22Rv1 (cell line): ENCODE results near the gene PPCDC.
A peak's percentile ranks its signal among the peaks of the same experiment; 100 is the strongest.

Experiments
- H3K27ac ChIP-seq: fragments of 450-650 bp; 2 replicates; pipeline ENCODE4 v1.5.1; 2017
- ZFX ChIP-seq: fragments of 450-650 bp; IDR thresholded peaks from 2 replicates; pipeline ENCODE4 v1.6.1; 2017; ENCODE audit warnings: antibody characterized with exemption, borderline replicate concordance
- TF ChIP-seq, protein P1 (sequence below): fragments of 450-650 bp; IDR thresholded peaks from 2 replicates; pipeline ENCODE4 v1.5.1; 2017; ENCODE audit warnings: mild to moderate bottlenecking

Gene PPCDC

DNA sequence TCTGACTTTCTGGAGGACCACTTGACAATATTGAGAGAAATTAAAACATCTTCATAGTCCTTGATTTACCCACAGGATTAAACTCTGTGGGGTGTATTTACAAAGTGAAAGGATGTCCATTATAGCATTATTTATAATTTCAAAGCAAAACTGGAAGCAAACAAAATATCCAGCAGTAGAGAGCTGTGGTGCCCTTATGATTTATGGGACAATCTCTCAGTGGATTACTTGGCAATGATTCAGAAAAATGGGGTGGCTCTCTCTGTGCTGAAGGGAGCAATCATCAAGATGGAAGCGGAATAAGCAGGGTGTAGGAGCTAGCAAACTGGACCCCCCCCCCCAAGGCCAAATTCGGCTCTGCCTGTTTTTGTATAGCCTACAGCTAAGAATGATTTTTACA, 9.0 kb downstream of the PPCDC start:
- H3K27ac ChIP-seq: no peak overlapping the region
- no peak for TF ChIP-seq ZFX
- TF ChIP-seq, protein P1, sequence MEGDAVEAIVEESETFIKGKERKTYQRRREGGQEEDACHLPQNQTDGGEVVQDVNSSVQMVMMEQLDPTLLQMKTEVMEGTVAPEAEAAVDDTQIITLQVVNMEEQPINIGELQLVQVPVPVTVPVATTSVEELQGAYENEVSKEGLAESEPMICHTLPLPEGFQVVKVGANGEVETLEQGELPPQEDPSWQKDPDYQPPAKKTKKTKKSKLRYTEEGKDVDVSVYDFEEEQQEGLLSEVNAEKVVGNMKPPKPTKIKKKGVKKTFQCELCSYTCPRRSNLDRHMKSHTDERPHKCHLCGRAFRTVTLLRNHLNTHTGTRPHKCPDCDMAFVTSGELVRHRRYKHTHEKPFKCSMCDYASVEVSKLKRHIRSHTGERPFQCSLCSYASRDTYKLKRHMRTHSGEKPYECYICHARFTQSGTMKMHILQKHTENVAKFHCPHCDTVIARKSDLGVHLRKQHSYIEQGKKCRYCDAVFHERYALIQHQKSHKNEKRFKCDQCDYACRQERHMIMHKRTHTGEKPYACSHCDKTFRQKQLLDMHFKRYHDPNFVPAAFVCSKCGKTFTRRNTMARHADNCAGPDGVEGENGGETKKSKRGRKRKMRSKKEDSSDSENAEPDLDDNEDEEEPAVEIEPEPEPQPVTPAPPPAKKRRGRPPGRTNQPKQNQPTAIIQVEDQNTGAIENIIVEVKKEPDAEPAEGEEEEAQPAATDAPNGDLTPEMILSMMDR: no peak

DNA sequence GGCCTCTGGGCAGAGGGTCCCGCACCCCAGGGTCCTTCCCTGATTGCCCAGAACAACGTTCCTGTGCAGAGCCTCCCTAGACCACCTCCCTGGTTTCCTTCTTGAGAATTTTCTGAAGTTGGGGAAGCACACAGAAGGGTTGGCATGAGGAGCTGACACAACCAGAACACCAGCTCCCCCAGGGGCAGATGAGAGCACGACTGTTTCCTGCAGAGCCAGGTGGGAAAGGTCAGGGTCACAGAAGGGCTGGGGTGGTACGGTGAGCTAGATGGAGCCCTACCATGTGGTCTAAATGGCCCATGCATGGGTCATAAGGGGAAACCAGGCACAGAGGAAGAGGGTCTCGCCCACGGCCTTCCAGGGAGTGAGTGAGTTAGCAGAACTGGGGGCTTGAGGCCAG, 10.4 kb downstream of the PPCDC start:
- TF ChIP-seq, protein P1: no peak
- no peak for TF ChIP-seq ZFX
- H3K27ac ChIP-seq: no peak overlapping the region

DNA sequence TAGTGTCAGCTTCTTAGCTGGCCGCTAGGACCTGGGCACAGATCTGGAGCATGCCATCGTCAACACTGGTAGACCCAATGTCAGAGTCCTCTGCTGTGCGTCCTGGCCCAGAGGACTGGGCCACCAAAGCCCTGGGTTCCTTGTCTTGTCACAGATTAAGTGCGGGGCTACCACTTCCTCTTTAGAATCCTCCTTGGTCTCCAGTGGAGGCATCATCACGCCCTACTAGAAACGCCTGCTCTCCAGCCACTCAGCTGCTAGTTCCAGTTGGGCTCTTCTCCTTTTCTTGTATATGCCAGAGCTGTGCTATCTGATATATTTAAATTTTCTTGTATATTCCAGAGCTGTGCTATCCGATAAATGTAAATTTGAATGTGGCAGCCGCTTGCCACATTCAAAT, 11.2 kb downstream of the PPCDC start:
- TF ChIP-seq, protein P1: no peak
- no peak for TF ChIP-seq ZFX
- no peak overlapping the region for H3K27ac ChIP-seq

DNA sequence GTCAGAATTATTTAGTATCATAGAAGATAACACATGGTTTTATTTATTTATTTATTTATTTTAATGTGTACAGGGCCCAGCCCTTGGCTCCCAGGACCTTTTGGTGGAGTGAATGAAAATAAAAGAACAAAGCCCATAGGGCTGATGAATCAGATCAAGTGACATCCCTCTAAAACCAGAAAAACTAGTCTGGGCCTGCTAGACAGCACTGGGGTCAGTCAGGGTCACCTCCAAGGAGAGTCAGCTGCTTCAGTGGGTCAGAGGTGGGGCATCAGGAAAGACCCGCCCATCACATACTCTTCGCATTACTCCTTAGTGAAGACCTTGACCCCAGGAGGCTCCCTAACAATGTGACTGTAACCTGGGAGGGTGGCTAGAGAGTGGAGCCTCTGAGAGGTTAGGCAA, 12.8 kb downstream of the PPCDC start:
- TF ChIP-seq, protein P1: no peak
- TF ChIP-seq ZFX: no peak
- H3K27ac ChIP-seq: peak overlapping the region; percentile 35

DNA sequence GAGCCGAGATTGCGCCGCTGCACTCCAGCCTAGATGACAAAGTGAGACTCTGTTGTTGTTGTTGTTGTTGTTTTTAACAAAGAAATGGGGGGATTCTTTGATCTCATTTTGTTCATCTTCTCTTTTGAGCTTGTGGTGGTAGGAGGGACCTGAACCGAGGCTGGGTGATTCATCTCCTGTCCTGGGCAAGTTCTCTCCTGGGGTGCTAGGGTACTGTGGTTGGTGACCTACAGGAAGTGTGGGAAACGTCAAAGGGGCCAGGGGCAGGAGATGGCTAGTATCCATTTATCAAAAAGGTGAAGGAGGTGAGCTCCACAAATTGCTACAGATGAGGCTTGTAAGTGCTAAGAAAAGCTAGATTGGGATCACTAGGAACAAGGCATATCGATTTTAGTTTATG, 14.3 kb downstream of the PPCDC start:
- no peak overlapping the region for H3K27ac ChIP-seq
- no peak for TF ChIP-seq ZFX
- TF ChIP-seq, protein P1: no peak

DNA sequence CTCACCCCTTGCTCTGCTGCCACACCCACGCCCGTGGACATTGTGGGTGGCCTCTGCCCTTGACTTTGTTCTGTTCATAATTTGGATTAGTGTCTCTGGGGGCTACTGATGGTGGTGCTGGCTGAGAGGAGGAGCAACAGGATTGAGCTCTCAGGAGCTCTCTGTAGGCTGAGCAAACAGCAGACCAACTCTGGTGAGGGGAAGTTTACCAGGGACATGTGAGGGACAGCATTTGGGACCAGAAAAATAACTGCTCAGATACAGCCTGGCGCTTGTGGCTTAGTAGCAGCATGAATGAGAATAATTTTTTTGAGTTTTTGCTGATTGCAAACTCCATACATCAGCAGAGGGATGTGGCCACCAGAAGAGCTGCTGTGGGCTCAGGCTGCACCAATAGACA, 14.8 kb downstream of the PPCDC start:
- TF ChIP-seq ZFX: no peak
- TF ChIP-seq, protein P1: no peak
- H3K27ac ChIP-seq: no peak overlapping the region

DNA sequence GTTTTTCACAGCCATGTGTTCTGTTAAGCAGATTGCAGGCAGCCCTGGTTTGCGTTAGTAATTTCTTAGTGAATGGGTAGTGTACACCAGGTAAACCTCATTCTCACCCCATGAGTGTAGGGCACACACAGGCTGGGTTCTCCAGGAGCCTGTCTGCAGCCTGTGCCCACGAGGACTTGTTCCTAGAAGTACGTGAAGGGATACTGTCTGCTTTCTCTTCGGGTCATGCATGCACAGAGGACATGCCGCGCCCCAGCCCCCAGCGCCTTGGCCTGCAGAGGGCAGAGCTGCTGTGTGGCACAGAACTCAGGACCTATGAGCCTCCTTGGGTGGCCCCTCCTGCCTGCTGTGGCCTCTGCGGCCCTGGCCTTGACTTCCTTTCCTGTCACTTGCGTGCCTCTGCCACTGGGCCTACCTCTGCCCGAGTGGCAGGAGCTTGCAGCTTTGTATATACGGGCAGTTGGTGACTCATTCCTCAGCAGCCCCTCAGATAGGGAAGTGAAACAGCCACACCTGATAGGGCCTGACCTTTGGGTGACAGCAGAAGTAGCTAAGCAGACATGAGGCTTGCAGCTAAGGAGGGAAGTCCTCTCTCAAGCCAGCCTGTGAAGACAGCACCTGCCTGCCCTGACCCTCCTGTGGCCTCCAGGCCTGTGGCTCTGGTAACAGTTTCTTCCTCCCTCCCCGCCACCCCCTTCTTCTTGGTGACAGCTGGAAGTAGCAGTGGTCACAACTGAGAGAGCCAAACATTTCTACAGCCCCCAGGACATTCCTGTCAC, 19.5 kb downstream of the PPCDC start:
- TF ChIP-seq, protein P1: peak; percentile 30
- TF ChIP-seq ZFX: no peak
- no peak overlapping the region for H3K27ac ChIP-seq
